ENCODE measurements around the gene RNASEH1. TPM values are rescaled to one million over a fixed set of nuclear protein-coding genes. Genes with fewer than 3 reads are reported as not detected.

RNASEH1 gene
- total and polyA plus RNA-seq, 5 experiments from 2014 or later, result 24.1 to 47.0 (median 35.4) TPM

DNA sequence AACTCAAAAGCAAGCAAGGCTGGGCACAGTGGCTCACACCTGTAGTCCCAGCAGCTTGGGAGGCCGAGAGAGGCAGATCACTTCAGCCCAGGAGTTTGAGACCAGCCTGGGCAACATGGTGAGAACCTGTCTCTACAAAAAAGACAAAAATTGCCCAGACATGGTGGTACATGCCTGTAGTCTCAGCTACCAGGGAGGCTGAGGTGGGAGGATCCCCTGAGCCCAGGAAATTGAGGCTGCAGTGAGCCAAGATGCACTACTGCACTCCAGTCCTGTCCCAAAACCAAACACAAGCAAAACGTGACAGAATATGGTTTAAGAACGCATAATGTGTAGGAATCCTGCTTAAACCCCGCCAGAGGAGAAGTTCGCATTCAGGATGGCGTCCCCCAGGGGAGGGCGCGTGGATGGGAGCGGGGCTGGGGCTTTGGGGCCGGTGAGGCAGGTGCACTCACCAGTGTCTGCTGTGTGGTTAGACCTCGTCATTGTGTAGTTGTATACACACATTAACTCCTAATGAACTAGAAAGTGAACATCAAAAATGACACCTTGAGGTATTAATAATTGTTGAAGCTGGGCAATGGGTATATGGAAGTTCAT, 42.2 kb upstream of the RNASEH1 start:
- no peak for ATAC-seq
- H3K4me1 Mint-ChIP-seq, result peaks cover 6 to 33% (median 11%) of the 10 kb centered on the region in 4 donors
- H3K9me3 Mint-ChIP-seq, result no peaks in the 10 kb centered on the region
- no peak for DNase-seq
- no peak overlapping the region for H3K4me3 Mint-ChIP-seq
- no peaks in the 10 kb centered on the region for H3K36me3 Mint-ChIP-seq
- POLR2A ChIA-PET, result interaction anchor here (0.6 kb wide), 1 partner anchor 51 kb away, joined by 3 read pairs; no protein-coding TSS in a partner anchor
- H3K27me3 Mint-ChIP-seq, result peaks cover 0 to 8% (median 0%) of the 10 kb centered on the region in 5 donors
- no peak overlapping the region for H3K27ac Mint-ChIP-seq

DNA sequence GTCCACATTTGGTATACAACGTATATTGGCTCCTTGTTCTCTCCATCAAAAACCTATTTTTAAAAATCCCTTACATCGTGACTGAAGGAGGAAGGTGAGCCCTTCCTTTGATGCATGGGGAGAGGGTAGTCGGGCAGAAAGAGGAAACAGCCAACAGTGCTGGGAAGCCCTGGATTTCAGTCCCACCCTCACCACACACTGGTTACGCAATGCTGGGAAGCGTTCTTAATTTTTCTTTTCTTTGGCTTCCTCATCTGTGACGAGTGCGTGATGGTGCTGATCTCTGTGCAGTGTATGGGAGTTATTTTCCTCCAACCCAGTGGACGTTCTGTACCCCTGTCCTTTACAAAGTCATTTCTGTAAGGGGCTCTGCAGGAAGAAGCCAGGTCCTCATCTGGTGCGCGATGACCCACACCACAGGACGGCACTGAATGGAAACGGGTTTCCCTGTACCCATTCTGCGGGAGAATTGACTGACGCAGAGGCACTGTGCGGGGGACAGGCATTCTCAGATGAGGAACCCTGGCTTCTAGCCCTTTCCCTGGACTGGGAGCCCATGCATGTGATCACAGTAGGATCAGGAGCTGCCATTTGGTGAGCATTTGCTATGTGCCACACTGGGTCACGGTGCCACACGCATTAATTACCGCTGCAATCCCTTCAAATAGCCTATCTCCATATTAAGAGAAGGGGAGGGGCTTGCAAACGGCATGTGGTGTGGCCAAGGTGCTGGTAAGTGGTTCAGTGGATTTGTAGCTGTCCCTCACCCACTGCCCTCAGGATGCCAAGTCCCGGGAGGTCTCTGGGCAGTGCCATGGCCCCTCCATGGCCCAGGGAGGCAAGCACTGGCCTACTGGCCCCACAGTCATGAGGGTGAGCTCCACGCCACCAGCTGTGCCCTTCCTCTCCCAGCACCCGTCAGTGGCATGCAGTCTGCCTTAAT, 41.0 kb upstream of the RNASEH1 start:
- ATAC-seq (no peak), DNase-seq (no peak)
- Mint-ChIP-seq H3K4me1 (peaks cover 3 to 26% (median 11%) of the 10 kb centered on the region in 4 donors), H3K27me3 (peaks cover 0 to 8% (median 0%) of the 10 kb centered on the region in 5 donors), H3K9me3 (no peaks in the 10 kb centered on the region), H3K36me3 (no peaks in the 10 kb centered on the region), H3K4me3 (no peak overlapping the region), H3K27ac (no peak overlapping the region)
- POLR2A ChIA-PET, result interaction anchor here (0.6 kb wide), 1 partner anchor 49 kb away, joined by 3 read pairs; no protein-coding TSS in a partner anchor

DNA sequence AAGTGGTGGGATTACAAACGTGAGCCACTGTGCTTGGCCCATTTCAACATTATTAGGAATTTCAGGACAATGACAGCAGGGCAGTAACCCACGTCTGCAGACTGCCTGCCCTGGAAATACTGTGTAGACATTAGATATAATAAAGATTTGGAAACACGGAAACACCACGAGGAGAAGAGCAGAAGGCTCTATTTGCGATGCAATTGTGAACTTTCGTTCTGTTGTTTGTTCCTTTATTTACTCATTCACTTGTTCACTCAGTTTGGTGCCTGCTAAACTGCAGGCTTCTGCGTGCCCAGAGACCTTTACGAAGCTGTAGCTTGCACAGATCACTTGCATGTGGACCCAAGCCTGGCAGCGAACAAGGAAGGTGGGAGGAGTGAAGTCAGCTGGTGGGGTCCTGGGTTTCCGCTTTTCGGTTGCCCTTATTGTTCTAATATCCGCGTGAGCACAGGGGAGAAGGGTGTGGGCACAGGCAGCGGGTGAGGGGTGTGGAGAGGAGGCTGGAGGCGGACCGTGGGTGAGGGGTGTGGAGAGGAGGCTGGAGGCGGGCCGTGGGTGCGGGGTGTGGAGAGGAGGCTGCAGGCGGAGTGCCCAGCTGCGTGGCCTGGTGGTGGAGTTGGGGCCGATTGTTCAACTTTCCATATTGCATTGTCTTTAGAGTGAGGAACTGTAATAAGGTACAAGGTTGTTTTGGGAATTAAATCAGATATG, 40.2 kb upstream of the RNASEH1 start:
- no peak for DNase-seq
- Mint-ChIP-seq H3K27ac (peak overlapping the region in 2 of 10 donors; percentile 72 to 88), H3K27me3 (peaks cover 0 to 8% (median 0%) of the 10 kb centered on the region in 5 donors)

DNA sequence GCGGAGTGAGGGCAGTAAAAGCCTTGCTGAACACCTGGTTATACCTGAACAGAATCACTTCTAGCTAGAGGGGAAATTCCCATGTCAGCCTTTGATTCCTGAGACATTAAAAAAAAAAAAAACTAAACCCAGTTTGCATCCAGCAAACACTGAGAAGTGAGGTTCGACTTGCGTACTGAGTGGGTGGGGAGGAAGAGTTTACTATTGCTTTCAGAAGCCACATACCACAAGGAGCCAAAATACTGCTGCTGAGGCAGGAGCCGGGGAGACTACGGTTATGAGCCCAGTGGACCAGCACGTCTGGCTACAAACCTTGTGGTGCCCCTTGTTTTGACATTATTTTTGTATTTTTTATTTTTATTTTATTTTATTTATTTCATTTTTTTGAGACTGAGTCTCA, 39.4 kb upstream of the RNASEH1 start:
- peak overlapping the region in 4 of 10 donors; percentile 54 to 89 (median 77) for H3K27ac Mint-ChIP-seq
- H3K36me3 Mint-ChIP-seq, result peaks cover 3 to 6% (median 4%) of the 10 kb centered on the region in 3 donors
- peak in 1 of 10 donors; percentile 14 for DNase-seq
- peaks cover 0 to 2% (median 0%) of the 10 kb centered on the region in 9 donors for H3K9me3 Mint-ChIP-seq
- peak; percentile 33 to 83 for ATAC-seq
- peaks cover 0 to 8% (median 0%) of the 10 kb centered on the region in 5 donors for H3K27me3 Mint-ChIP-seq
- peaks cover 3 to 25% (median 9%) of the 10 kb centered on the region in 4 donors for H3K4me1 Mint-ChIP-seq
- peak overlapping the region in 2 of 10 donors; percentile 6 to 55 for H3K4me3 Mint-ChIP-seq
- POLR2A ChIA-PET, result no interaction called here

More for the DNA sequence above, 40.2 kb upstream of the RNASEH1 start:
- H3K9me3 Mint-ChIP-seq, result no peaks in the 10 kb centered on the region
- H3K4me3 Mint-ChIP-seq, result peak overlapping the region in 2 of 10 donors; percentile 24 to 48
- H3K36me3 Mint-ChIP-seq, result peaks cover 0 to 3% (median 2%) of the 10 kb centered on the region in 3 donors
- ATAC-seq, result no peak
- H3K4me1 Mint-ChIP-seq, result peaks cover 3 to 25% (median 11%) of the 10 kb centered on the region in 4 donors
- POLR2A ChIA-PET, result no interaction called here

DNA sequence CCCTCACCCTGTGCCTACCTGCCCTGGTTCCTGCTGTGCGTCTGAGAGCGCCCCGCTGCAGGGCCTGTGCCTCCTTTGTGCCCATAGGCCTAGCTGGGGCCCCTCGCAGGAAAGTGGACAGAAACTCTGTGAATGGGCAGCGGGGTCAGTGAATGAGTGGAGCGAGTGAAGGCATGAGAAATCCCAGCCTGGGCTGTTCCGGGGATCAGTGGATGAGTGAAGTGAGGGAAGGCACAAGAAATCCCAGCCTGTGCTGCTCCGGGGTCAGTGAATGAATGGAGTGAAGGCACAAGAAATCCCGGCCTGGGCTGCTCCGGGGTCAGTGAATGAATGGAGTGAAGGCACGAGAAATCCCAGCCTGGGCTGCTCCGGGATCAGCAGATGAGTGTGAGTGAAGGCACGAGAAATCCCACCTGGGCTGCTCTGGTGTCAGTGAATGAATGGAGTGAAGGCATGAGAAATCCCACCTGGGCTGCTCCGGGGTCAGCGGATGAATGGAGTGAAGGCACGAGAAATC, 38.8 kb upstream of the RNASEH1 start:
- POLR2A ChIA-PET, result no interaction called here
- peak overlapping the region in 4 of 10 donors; percentile 25 to 89 (median 65) for H3K27ac Mint-ChIP-seq
- ATAC-seq (no peak), DNase-seq (no peak)
- H3K4me3 Mint-ChIP-seq, result peak overlapping the region in 2 of 10 donors; percentile 55 to 60
- H3K9me3 Mint-ChIP-seq, result peaks cover 0 to 4% (median 0%) of the 10 kb centered on the region in 9 donors
- peaks cover 1 to 25% (median 9%) of the 10 kb centered on the region in 4 donors for H3K4me1 Mint-ChIP-seq
- H3K27me3 Mint-ChIP-seq, result peaks cover 0 to 8% (median 0%) of the 10 kb centered on the region in 5 donors
- H3K36me3 Mint-ChIP-seq, result peaks cover 4 to 6% (median 4%) of the 10 kb centered on the region in 3 donors

DNA sequence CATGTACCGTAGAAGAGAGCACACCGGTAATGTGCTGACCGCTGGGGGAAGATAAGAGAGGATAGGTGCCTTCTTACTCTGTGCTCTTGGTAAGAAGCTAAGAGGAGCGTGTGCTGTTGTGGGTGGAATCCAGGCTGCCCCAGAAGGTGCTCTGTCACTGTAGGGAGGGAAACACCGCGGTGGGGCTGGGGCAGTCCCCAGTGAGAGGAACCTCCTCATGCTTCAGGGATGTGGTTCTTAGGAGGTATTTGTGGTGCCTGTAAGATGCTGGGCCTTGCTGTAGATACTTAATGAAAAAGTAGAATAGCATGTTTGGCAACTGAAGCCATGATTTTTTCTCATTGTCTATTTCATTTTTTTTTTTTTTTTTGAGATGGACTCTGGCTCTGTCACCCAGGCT, 37.9 kb upstream of the RNASEH1 start:
- Mint-ChIP-seq H3K9me3 (peaks cover 0 to 4% (median 0%) of the 10 kb centered on the region in 9 donors), H3K4me1 (peaks cover 1 to 25% (median 9%) of the 10 kb centered on the region in 4 donors), H3K36me3 (peaks cover 4 to 6% (median 4%) of the 10 kb centered on the region in 3 donors), H3K4me3 (no peak overlapping the region), H3K27ac (peak overlapping the region in 2 of 10 donors; percentile 16 to 24), H3K27me3 (peaks cover 0 to 8% (median 0%) of the 10 kb centered on the region in 5 donors)
- POLR2A ChIA-PET, result interaction anchor here (0.9 to 1.0 kb wide), 2 partner anchors 9 to 38 kb away, joined by 3 to 4 read pairs; partner anchors contain the start of gene RNASEH1
- DNase-seq (no peak), ATAC-seq (peak; percentile 30 to 68)

DNA sequence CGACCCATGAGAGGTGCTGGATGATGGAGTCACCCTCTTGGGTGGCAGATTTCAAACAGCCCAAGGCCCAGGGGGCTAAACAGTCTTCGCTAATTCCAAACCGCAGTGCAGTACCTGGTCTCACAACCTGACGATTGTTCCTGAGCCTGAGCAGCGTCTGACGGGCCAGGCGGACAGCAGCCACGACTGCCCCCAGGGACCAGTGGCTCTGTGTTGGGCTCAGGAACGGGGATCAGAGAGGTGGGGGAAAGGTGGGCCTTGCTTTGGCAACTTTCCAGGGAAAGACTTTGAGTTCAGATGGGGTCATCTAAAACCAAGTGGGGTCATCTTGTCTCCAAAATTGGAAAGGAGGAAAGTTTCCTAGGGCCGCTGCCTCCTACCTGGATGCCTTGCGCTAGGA, 37.3 kb upstream of the RNASEH1 start:
- Mint-ChIP-seq H3K4me3 (no peak overlapping the region), H3K36me3 (peaks cover 4 to 6% (median 4%) of the 10 kb centered on the region in 3 donors), H3K27me3 (peaks cover 0 to 8% (median 0%) of the 10 kb centered on the region in 5 donors), H3K27ac (no peak overlapping the region), H3K9me3 (peaks cover 0 to 4% (median 0%) of the 10 kb centered on the region in 9 donors), H3K4me1 (peaks cover 1 to 25% (median 9%) of the 10 kb centered on the region in 4 donors)
- ATAC-seq (no peak), DNase-seq (no peak)
- POLR2A ChIA-PET, result interaction anchor here (0.9 to 1.0 kb wide), 2 partner anchors 9 to 37 kb away, joined by 3 to 4 read pairs; partner anchors contain the start of gene RNASEH1

DNA sequence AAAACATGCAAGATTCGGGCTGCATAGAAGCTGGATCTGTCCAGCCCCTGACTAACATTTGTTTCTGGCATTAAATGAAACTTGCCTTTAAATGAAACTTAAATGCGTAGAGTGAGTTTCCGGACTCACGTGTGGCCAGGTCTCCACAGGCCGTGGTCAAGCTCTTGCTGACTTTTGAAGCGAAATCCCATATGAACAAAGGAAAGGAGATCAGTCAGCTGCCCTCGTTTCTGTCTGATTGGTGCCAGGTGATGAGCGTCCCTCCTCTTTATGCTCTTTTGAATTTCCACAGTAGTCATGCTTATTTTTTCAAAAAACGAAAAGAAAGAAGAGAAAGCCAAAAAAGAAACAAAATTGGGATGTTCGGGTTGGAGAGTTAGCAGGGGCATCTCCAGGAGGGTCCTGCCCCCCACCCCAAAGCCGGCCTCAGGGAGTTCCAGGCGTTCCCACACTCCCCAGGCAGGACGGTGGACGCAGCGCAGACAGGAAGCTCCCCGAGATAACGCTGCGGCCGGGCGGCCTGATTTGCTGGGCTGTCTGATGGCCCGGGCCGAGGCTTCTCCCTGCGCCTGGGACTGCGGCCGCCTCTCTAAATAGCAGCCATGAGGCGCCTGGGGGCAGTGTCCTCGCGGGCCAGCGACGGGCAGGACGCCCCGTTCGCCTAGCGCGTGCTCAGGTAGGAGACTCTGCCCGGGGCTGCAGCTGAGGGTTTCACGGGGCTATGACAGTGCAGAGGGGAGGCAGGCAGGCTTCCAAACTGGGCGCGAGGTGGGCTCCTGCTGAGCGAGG, 36.6 kb upstream of the RNASEH1 start, which contains the start of gene COLEC11:
COLEC11 (plus strand) TSS at position 620 of the 789 bp plus-strand sequence. CDS start 9,229 bp downstream, outside the sequence.
- peaks cover 4 to 7% (median 4%) of the 10 kb centered on the region in 3 donors for H3K36me3 Mint-ChIP-seq
- peaks cover 2 to 25% (median 9%) of the 10 kb centered on the region in 4 donors for H3K4me1 Mint-ChIP-seq
- no peak for DNase-seq
- H3K4me3 Mint-ChIP-seq, result no peak within 1 kb of the TSS
- ATAC-seq, result no peak
- POLR2A ChIA-PET, result no interaction called here
- peaks cover 0 to 8% (median 0%) of the 10 kb centered on the region in 5 donors for H3K27me3 Mint-ChIP-seq
- H3K27ac Mint-ChIP-seq, result peak within 1 kb of the TSS in 3 of 10 donors; percentile 16 to 59 (median 24)
- peaks cover 0 to 4% (median 0%) of the 10 kb centered on the region in 9 donors for H3K9me3 Mint-ChIP-seq

DNA sequence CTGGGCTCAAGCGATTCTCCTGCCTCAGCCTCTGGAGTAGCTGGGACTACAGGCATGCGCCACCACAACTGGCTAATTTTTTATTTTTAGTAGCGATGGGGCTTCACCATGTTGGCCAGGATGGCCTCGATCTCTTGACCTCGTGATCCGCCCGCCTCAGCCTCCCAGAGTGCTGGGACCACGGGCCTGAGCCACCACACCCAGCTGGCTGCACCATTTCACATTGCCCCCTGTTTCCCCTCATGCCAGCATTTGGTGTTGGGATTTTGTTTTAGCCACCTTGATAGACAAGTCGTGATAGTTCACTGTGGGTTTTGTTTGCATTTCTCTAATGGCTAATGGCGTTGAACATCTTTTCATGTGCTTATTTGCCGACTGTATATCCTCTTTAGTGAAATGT, 31.0 kb upstream of the RNASEH1 start:
- Mint-ChIP-seq H3K36me3 (peaks cover 4 to 28% (median 7%) of the 10 kb centered on the region in 3 donors), H3K9me3 (peaks cover 0 to 4% (median 0%) of the 10 kb centered on the region in 9 donors), H3K27me3 (no peaks in the 10 kb centered on the region), H3K4me3 (no peak overlapping the region), H3K4me1 (peaks cover 0 to 2% (median 0%) of the 10 kb centered on the region in 4 donors), H3K27ac (peak overlapping the region in 1 of 10 donors; percentile 51)
- POLR2A ChIA-PET, result no interaction called here
- ATAC-seq, result no peak
- no peak for DNase-seq

DNA sequence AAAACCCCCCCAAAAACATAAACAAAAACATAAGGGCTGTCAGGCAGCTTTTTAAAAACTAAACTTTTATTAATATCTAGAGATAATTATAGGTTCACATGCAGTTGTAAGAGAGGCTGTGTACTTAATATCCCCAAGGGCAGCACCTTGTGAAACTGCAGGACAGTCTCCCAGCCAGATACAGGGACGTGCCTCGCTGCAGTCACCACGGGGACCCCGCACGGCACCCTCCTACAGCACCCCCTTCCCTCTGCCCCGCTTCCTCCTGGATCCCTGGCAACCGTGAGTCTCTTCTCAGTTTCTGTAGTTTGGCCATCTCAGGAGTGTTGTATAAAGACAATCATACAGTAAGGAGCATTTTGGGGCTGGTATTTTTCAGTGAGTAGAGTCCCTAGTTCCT, 30.0 kb upstream of the RNASEH1 start:
- ATAC-seq (no peak), DNase-seq (no peak)
- Mint-ChIP-seq H3K27ac (peak overlapping the region in 2 of 10 donors; percentile 15 to 18), H3K4me1 (peaks cover 0 to 2% (median 0%) of the 10 kb centered on the region in 4 donors), H3K36me3 (peaks cover 0 to 30% (median 7%) of the 10 kb centered on the region in 3 donors), H3K9me3 (peaks cover 0 to 4% (median 0%) of the 10 kb centered on the region in 9 donors), H3K27me3 (no peaks in the 10 kb centered on the region), H3K4me3 (no peak overlapping the region)
- POLR2A ChIA-PET, result interaction anchor here (0.6 kb wide), 1 partner anchor 12 kb away, joined by 3 read pairs; no protein-coding TSS in a partner anchor

DNA sequence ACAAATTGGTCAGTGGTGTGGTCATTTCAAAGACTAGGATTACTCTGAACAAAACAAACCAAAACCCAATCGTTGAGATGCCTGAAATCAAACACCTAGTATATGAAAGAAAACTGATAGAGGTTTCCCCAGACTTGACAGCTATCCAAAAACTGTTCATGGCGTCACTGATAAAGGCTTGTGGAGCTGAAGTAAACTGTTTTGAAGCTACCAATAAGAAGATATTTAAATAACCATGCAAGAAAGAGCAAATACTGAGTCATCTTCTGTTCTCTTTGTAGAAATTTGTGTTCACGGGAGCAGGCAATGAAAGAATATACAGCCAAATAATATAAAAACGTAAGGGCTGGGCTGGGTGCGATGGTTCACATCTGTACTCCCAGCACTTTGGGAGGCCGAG, 29.3 kb upstream of the RNASEH1 start:
- no peak for ATAC-seq

More for the DNA sequence above, 29.3 kb upstream of the RNASEH1 start:
- H3K4me1 Mint-ChIP-seq, result peaks cover 0 to 2% (median 0%) of the 10 kb centered on the region in 4 donors
- no peak for DNase-seq
- peaks cover 0 to 3% (median 0%) of the 10 kb centered on the region in 9 donors for H3K9me3 Mint-ChIP-seq
- H3K27me3 Mint-ChIP-seq, result no peaks in the 10 kb centered on the region
- POLR2A ChIA-PET, result no interaction called here
- H3K27ac Mint-ChIP-seq, result no peak overlapping the region
- H3K4me3 Mint-ChIP-seq, result no peak overlapping the region
- H3K36me3 Mint-ChIP-seq, result peaks cover 0 to 36% (median 6%) of the 10 kb centered on the region in 3 donors

All from naive thymus-derived CD8-positive, alpha-beta T cell (primary cell).